ENCODE data around the gene RAD51AP2.

- TF ChIP-seq CTCF (IDR thresholded peaks at IDR 0.05) (no peak), POLR2A (IDR thresholded peaks at IDR 0.05) (no peak)
These were observed 36.9 kb upstream of the RAD51AP2 start for GRCh38 chr2:17555150-17555549.

All from heart left ventricle (tissue), 13 donors.